ENCODE results near the gene POLRMT.
"Not testable (repeated sequence)": the region's sequence is repeated elsewhere in the genome, so short reads cannot be mapped to it uniquely, and the experiment has no call there.

POLRMT gene

DNA sequence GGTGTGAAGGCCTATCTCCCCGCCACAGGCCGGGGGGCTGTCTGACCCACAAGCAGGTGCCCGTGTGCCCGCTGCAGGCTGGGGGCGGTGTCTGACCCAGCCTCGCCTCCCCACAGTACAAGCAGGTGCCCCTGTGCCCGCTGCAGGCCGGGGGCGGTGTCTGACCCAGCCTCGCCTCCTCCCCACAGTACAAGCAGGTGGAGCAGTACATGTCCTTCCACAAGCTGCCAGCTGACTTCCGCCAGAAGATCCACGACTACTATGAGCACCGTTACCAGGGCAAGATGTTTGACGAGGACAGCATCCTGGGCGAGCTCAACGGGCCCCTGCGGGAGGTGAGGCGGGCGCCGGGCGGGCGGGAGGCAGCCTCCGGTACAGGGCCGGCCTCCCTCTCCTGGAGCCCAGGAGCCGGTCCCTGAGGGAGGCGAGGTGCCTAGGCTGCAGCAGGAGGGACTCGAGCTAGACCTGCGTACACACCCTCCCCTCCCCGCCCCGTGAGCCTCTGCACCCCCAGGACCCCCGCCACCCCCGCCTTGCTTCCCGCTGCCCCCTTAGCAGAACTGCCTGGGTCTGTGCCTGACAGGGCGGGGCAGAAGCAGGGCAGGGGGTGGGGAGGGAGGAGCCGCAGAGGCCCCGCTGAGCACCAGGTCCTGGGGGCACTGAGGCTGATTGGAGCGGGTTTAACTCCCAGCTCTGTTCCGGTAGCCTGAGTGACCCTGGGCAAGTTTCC is 23.1 kb downstream of the POLRMT start:
- H3K27ac ChIP-seq (ENCODE audit: insufficient read depth in 1 of 2, low read depth in 1 of 2, low read length in 2 of 2, poor library complexity in 1 of 2, severe bottlenecking in 2 of 2): no peak overlapping the region
- ChIA-PET POLR2A (no interaction called here), CTCF (interaction anchor here (0.9 to 2.2 kb wide), 2 partner anchors 21 to 30 kb away, joined by 4 to 6 read pairs; no protein-coding TSS in a partner anchor)
- H3K4me3 ChIP-seq (ENCODE audit: control insufficient read depth in 1 of 7, extremely low read depth in 1 of 7, insufficient read depth in 4 of 7, low read depth in 2 of 7, low read length in 6 of 7): peak overlapping the region in 3 of 7 experiments; percentile 40 to 62 (median 49)
- DNase-seq: peak in 2 of 3 donors; percentile 25 to 54
- peaks cover 0 to 10% (median 0%) of the 10 kb centered on the region in 5 experiments for H3K27me3 ChIP-seq (replicated peaks in 2 of 5; ENCODE audit: control insufficient read depth in 4 of 5, insufficient read depth in 5 of 5, low read length in 4 of 5)
- H3K9me3 ChIP-seq (ENCODE audit: control extremely low read depth in 1 of 5, control insufficient read depth in 4 of 5, insufficient read depth in 2 of 5, low read depth in 1 of 5, low read length in 4 of 5): no peaks in the 10 kb centered on the region
- H3K4me1 ChIP-seq (ENCODE audit: control extremely low read depth in 1 of 4, control insufficient read depth in 4 of 4, insufficient read depth in 4 of 4, low read length in 3 of 4): peaks cover 0 to 31% (median 16%) of the 10 kb centered on the region in 4 experiments
- no peaks in the 10 kb centered on the region for H3K36me3 ChIP-seq (ENCODE audit: control insufficient read depth in 4 of 4, insufficient read depth in 4 of 4, low read length in 3 of 4)
- 62% methylated on average over 20 of the region's 38 CpGs for WGBS (ENCODE audit: insufficient coverage)

DNA sequence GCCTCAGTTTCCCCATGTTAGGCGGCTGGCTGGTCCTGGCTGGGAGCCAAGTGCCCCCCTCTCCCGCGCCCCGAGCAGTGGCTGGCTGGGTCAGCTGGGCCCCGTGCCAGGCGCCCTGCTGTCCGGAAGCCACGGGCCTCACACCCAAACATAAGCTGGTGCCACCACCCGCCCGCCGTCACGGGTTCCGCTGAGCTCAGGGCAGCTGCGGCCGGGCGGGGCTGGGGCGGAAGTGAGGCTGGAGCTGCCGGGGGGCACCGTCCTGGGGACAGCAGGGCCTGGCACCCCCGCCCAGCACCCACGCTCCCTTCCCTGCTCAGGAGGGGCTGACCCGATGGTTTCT is 24.4 kb downstream of the POLRMT start:
- peaks cover 0 to 31% (median 16%) of the 10 kb centered on the region in 4 experiments for H3K4me1 ChIP-seq (ENCODE audit: control extremely low read depth in 1 of 4, control insufficient read depth in 4 of 4, insufficient read depth in 4 of 4, low read length in 3 of 4)
- 57% methylated on average over 15 of the region's 22 CpGs for WGBS (ENCODE audit: insufficient coverage)
- peaks cover 0 to 4% (median 0%) of the 10 kb centered on the region in 5 experiments for H3K27me3 ChIP-seq (replicated peaks in 2 of 5; ENCODE audit: control insufficient read depth in 4 of 5, insufficient read depth in 5 of 5, low read length in 4 of 5)
- ChIA-PET CTCF (interaction anchor here (0.5 to 2.2 kb wide), 4 partner anchors 9 to 25 kb away, joined by 3 to 6 read pairs (median 4); no protein-coding TSS in a partner anchor), POLR2A (no interaction called here)
- H3K9me3 ChIP-seq (ENCODE audit: control extremely low read depth in 1 of 5, control insufficient read depth in 4 of 5, insufficient read depth in 2 of 5, low read depth in 1 of 5, low read length in 4 of 5): no peaks in the 10 kb centered on the region
- H3K4me3 ChIP-seq (ENCODE audit: control insufficient read depth in 1 of 7, extremely low read depth in 1 of 7, insufficient read depth in 4 of 7, low read depth in 2 of 7, low read length in 6 of 7): no peak overlapping the region
- H3K27ac ChIP-seq (ENCODE audit: insufficient read depth in 1 of 2, low read depth in 1 of 2, low read length in 2 of 2, poor library complexity in 1 of 2, severe bottlenecking in 2 of 2): no peak overlapping the region
- no peaks in the 10 kb centered on the region for H3K36me3 ChIP-seq (ENCODE audit: control insufficient read depth in 4 of 4, insufficient read depth in 4 of 4, low read length in 3 of 4)
- DNase-seq: peak in 2 of 3 donors; percentile 32 to 35

DNA sequence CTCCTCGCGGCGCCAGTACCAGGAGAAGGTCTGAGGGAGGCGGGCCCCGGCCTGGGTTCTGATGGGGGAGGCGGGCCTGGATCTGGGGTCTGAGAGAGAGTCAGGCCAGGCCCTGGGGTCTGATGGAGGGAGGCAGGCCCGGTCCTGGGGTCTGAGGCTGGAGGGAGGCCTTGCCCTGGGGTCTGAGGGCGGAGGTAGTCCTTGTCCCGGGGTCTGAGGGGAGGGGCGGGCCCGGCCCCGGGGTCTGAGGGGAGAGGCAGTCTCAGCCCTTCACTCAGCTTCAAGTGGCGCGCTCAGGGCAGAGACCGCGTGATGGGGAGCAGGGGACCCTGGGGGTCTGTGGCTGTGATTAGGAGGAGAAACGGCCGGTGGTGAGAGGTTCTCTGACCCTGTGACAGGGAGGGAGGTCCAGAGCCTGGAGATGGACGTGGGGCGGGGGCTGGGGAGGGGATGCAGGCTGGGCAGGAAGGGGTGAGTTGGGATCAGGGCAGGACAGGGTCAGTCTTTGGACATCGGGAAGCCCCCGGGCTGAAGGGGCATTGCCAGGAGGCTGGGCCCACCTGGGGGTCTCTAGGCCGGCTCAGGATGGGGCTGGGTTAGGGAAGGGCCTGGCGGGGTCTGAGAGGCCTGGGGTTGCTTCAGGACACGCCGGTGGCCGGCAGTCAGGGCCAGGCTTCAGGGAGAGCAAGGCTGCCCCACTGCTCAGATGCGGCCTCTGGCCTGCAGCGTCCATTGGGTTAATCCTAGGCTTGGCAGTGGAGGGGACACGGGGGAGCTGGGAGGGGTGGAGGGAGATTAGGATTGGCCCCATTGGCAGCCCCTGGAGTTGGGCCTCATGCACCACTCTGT is 25.0 kb downstream of the POLRMT start:
- H3K36me3 ChIP-seq (ENCODE audit: control insufficient read depth in 4 of 4, insufficient read depth in 4 of 4, low read length in 3 of 4): no peaks in the 10 kb centered on the region
- CTCF ChIA-PET: interaction anchor here (0.5 to 2.2 kb wide), 4 partner anchors 8 to 24 kb away, joined by 3 to 6 read pairs (median 4); no protein-coding TSS in a partner anchor
- no peaks in the 10 kb centered on the region for H3K9me3 ChIP-seq (ENCODE audit: control extremely low read depth in 1 of 5, control insufficient read depth in 4 of 5, insufficient read depth in 2 of 5, low read depth in 1 of 5, low read length in 4 of 5)
- H3K27ac ChIP-seq (ENCODE audit: insufficient read depth in 1 of 2, low read depth in 1 of 2, low read length in 2 of 2, poor library complexity in 1 of 2, severe bottlenecking in 2 of 2): no peak overlapping the region
- 94% methylated on average over 21 of the region's 30 CpGs for WGBS (ENCODE audit: insufficient coverage)
- no peak for DNase-seq
- peaks cover 0 to 4% (median 0%) of the 10 kb centered on the region in 5 experiments for H3K27me3 ChIP-seq (replicated peaks in 2 of 5; ENCODE audit: control insufficient read depth in 4 of 5, insufficient read depth in 5 of 5, low read length in 4 of 5)
- peak overlapping the region in 1 of 7 experiments; percentile 19 for H3K4me3 ChIP-seq (ENCODE audit: control insufficient read depth in 1 of 7, extremely low read depth in 1 of 7, insufficient read depth in 4 of 7, low read depth in 2 of 7, low read length in 6 of 7)
- H3K4me1 ChIP-seq (ENCODE audit: control extremely low read depth in 1 of 4, control insufficient read depth in 4 of 4, insufficient read depth in 4 of 4, low read length in 3 of 4): peaks cover 0 to 31% (median 16%) of the 10 kb centered on the region in 4 experiments
- POLR2A ChIA-PET: no interaction called here

DNA sequence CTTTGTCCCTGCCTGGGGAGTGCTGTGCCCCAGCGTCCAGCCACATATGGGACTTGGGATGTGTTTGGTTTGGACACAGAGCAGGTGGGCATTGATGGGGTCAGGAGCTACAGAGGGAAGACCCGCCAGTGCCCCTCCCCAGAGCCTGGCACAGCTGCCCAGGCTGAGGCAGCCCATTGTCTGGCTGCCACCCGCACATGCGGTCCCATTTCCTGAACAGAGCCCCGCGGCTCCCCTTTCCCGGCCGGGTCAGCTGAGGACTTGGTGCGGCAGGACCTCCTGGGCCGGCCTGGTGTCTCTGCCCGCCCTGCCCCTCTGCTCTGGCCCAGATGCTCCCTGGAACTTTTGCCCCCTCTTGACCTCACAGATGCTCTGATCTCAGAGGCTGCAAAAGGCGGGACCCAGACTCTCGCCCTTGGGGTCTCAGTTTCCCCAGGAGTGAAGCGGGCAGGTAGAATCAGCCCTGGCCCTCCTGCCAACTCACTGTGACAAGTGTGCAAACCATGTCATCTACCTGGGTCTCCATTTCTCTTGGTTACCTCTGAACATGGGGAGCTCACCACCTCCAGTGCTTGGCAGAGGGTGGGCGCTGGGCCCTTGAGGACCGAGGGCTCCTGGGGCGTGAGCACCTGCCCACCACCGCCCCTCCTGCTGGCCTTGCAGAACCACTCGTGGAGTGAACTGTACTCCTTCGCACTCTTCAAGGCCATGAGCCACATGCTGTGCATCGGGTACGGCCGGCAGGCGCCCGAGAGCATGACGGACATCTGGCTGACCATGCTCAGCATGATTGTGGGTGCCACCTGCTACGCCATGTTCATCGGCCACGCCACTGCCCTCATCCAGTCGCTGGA is 25.8 kb downstream of the POLRMT start:
- CTCF ChIA-PET: interaction anchor here (0.8 to 1.2 kb wide), 4 partner anchors 17 to 134 kb away, joined by 3 to 4 read pairs (median 3); no protein-coding TSS in a partner anchor
- POLR2A ChIA-PET: no interaction called here

DNA sequence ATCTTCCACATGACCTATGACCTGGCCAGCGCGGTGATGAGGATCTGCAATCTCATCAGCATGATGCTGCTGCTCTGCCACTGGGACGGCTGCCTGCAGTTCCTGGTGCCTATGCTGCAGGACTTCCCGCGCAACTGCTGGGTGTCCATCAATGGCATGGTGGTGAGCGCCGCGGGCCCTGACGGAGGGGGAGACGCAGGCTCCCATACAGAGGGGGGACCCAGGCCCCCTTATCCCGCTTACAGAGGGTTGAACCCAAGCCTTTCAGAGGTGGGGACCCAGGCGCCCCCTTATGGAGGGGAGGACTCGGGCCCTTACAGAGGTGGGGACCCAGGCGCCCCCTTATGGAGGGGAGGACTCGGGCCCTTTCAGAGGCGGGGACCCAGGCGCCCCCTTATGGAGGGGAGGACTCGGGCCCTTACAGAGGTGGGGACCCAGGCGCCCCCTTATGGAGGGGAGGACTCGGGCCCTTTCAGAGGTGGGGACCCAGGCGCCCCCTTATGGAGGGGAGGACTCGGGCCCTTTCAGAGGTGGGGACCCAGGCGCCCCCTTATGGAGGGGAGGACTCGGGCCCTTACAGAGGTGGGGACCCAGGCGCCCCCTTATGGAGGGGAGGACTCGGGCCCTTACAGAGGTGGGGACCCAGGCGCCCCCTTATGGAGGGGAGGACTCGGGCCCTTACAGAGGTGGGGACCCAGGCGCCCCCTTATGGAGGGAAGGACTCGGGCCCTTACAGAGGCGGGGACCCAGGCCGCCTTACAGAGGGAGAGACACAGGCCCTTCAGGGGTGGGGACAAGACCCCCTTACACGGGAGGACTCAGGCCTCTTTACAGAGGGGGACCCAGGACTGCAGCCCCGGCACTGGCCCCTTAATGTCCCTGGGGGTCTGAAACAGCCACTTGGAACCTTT is 28.0 kb downstream of the POLRMT start:
- H3K27me3 ChIP-seq (replicated peaks in 2 of 5; ENCODE audit: control insufficient read depth in 4 of 5, insufficient read depth in 5 of 5, low read length in 4 of 5); CTCF ChIA-PET; H3K27ac ChIP-seq (ENCODE audit: insufficient read depth in 1 of 2, low read depth in 1 of 2, low read length in 2 of 2, poor library complexity in 1 of 2, severe bottlenecking in 2 of 2); H3K36me3 ChIP-seq (ENCODE audit: control insufficient read depth in 4 of 4, insufficient read depth in 4 of 4, low read length in 3 of 4); POLR2A ChIA-PET; H3K9me3 ChIP-seq (ENCODE audit: control extremely low read depth in 1 of 5, control insufficient read depth in 4 of 5, insufficient read depth in 2 of 5, low read depth in 1 of 5, low read length in 4 of 5): not testable (repeated sequence)
- DNase-seq: peak in 1 of 3 donors; percentile 56
- Histone ChIP-seq H3K4me1 (ENCODE audit: control extremely low read depth in 1 of 4, control insufficient read depth in 4 of 4, insufficient read depth in 4 of 4, low read length in 3 of 4) (peaks cover 0 to 20% (median 9%) of the 10 kb centered on the region in 4 experiments), H3K4me3 (ENCODE audit: control insufficient read depth in 1 of 7, extremely low read depth in 1 of 7, insufficient read depth in 4 of 7, low read depth in 2 of 7, low read length in 6 of 7) (peak overlapping the region in 1 of 7 experiments; percentile 46)
- 89% methylated on average over 15 of the region's 34 CpGs for WGBS (ENCODE audit: insufficient coverage)

More for the DNA sequence above, 25.8 kb downstream of the POLRMT start:
- Histone ChIP-seq H3K9me3 (ENCODE audit: control extremely low read depth in 1 of 5, control insufficient read depth in 4 of 5, insufficient read depth in 2 of 5, low read depth in 1 of 5, low read length in 4 of 5) (no peaks in the 10 kb centered on the region), H3K4me1 (ENCODE audit: control extremely low read depth in 1 of 4, control insufficient read depth in 4 of 4, insufficient read depth in 4 of 4, low read length in 3 of 4) (peaks cover 0 to 31% (median 16%) of the 10 kb centered on the region in 4 experiments), H3K36me3 (ENCODE audit: control insufficient read depth in 4 of 4, insufficient read depth in 4 of 4, low read length in 3 of 4) (no peaks in the 10 kb centered on the region), H3K4me3 (ENCODE audit: control insufficient read depth in 1 of 7, extremely low read depth in 1 of 7, insufficient read depth in 4 of 7, low read depth in 2 of 7, low read length in 6 of 7) (no peak overlapping the region), H3K27ac (ENCODE audit: insufficient read depth in 1 of 2, low read depth in 1 of 2, low read length in 2 of 2, poor library complexity in 1 of 2, severe bottlenecking in 2 of 2) (no peak overlapping the region), H3K27me3 (replicated peaks in 2 of 5; ENCODE audit: control insufficient read depth in 4 of 5, insufficient read depth in 5 of 5, low read length in 4 of 5) (no peaks in the 10 kb centered on the region)
- DNase-seq: no peak
- 89% methylated on average over 29 of the region's 30 CpGs for WGBS (ENCODE audit: insufficient coverage)

DNA sequence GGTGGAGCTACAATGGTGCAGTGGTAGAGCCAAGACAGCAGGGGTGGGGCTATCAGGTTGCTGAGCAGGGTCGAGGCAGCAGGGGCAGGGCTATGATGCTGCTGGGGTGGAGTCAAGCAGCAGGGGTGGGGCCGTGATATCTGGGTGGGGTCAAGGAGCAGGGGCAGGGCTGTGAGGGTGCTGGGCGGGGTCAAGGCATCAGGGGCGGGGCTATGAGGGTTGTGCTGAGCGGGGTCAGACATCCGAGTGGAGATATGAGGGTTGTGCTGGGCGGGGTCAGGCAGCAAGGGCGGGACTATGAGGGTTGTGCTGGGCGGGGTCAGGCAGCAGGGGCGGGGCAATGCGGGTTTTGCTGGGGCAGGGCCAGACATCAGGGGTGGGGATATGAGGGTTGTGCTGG is 29.0 kb downstream of the POLRMT start:
- H3K4me3 ChIP-seq (ENCODE audit: control insufficient read depth in 1 of 7, extremely low read depth in 1 of 7, insufficient read depth in 4 of 7, low read depth in 2 of 7, low read length in 6 of 7): no peak overlapping the region
- H3K36me3 ChIP-seq (ENCODE audit: control insufficient read depth in 4 of 4, insufficient read depth in 4 of 4, low read length in 3 of 4): no peaks in the 10 kb centered on the region
- ChIA-PET POLR2A (no interaction called here), CTCF (no interaction called here)
- H3K9me3 ChIP-seq (ENCODE audit: control extremely low read depth in 1 of 5, control insufficient read depth in 4 of 5, insufficient read depth in 2 of 5, low read depth in 1 of 5, low read length in 4 of 5): peaks cover 0 to 6% (median 2%) of the 10 kb centered on the region in 5 experiments
- WGBS (ENCODE audit: insufficient coverage): 100% methylated on average over 2 of the region's 11 CpGs
- H3K27ac ChIP-seq (ENCODE audit: insufficient read depth in 1 of 2, low read depth in 1 of 2, low read length in 2 of 2, poor library complexity in 1 of 2, severe bottlenecking in 2 of 2): no peak overlapping the region
- H3K27me3 ChIP-seq (replicated peaks in 2 of 5; ENCODE audit: control insufficient read depth in 4 of 5, insufficient read depth in 5 of 5, low read length in 4 of 5): no peaks in the 10 kb centered on the region
- peak; percentile 22 to 41 (median 36) for DNase-seq
- H3K4me1 ChIP-seq (ENCODE audit: control extremely low read depth in 1 of 4, control insufficient read depth in 4 of 4, insufficient read depth in 4 of 4, low read length in 3 of 4): peaks cover 0 to 10% (median 4%) of the 10 kb centered on the region in 4 experiments
